NCI-H2081 treated with DMSO at 0.1 percent for 48 hours (cell line): ENCODE results near the gene PIGH.
"Not testable (repeated sequence)": the region's sequence is repeated elsewhere in the genome, so short reads cannot be mapped to it uniquely, and the experiment has no call there.

Experiments used
- DNase-seq: peaks from one replicate; lab custom pipeline; 2025; lab: John Stamatoyannopoulos, UW

Gene PIGH, protein sequence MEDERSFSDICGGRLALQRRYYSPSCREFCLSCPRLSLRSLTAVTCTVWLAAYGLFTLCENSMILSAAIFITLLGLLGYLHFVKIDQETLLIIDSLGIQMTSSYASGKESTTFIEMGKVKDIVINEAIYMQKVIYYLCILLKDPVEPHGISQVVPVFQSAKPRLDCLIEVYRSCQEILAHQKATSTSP

DNA sequence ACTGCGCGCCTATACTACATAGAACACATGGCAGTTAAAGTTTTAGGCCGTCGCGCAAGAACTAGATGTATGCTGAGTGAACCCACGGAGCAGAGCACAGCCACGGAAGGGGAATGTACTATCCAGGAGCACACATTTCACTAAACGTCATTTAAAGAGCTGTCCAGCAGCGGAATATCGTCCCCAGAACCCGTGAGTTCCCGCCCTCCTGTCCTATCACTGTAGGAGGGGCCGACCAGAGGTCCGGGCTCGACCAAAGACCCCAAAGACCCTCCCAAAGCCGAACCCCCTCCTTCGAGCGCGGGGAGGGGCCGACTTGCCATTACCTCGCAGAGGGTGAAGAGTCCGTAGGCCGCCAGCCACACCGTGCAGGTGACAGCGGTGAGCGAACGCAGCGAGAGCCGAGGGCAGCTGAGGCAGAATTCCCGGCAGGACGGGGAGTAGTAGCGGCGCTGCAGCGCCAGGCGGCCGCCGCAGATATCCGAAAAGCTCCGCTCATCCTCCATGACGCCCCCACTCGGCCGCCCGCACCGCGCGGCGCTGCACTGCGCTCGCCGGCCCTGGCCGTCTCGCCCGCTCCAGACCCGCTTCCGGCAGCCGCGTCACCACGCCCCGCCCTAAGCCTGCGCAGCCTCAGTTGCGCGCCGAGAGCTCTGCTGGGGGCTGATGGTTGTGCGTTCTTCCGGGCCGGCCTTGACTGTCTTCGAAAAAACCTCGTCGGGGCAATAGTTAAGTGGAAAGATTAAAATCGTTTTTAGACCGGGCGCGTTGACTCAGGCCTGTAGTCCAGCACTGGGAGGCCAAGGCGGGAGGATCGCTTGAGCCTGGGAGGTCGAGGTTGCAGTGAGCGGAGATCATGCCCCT, at the start of gene PIGH:
Gene PIGH (minus strand): TSS at position 571 of the 864 bp plus-strand sequence. CDS start 65 bp downstream, at position 506.
- DNase-seq = peak; percentile 44

DNA sequence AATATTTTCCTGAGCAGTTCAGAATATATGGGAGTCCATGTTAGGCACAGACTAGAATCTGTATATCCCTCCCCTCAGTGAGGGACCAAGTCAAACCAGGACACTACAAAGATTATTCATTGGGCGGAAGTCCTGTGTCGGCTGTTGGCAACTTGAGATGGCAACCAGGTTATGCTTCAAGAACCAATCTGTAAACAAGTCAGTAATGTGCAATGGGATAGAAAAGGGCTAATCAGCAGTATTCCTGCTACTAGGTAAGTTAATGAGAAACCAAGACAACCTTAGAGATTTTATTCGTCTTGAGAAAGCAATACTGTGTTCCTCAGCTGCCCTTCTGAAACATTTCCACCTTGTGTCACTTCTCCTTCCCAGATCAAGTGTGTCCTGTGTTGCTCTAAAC, 46.1 kb upstream of the PIGH start:
- DNase-seq = no peak

DNA sequence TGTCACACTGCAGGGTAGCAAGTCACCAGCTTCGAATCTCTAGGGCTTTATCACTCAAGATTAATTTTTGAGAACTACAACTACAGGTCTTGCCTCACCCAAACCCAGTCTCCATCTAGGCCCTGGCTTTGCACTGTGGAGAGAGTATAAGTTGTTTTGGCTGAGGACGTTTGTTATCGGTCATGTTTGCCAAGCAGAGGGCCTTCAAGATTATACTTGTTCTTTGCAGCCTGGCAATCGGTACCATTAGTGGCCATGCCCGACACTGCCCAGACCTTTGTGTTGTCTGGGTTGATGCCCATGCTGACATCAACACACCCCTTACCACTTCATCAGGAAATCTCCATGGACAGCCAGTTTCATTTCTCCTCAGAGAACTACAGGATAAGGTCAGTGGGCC, 45.3 kb upstream of the PIGH start:
- no peak for DNase-seq

DNA sequence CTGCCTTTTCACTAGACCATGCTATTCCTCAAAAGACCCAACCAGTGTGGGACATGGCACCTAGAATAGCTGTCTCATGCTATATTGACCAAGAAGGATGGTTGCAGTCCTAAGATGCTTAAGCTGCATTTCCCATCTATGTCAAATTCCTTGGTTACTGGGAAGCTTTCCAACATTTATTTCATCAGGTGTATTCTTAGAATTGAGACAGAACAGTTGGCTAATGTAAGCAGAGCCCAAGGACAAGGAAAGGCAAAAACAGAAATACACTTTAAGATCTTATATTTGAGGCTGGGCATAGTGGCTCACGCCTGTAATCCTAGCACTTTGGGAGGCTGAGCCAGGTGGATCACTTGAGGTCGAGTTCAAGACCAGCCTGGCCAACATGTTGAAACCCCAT, 44.4 kb upstream of the PIGH start:
- no peak for DNase-seq

DNA sequence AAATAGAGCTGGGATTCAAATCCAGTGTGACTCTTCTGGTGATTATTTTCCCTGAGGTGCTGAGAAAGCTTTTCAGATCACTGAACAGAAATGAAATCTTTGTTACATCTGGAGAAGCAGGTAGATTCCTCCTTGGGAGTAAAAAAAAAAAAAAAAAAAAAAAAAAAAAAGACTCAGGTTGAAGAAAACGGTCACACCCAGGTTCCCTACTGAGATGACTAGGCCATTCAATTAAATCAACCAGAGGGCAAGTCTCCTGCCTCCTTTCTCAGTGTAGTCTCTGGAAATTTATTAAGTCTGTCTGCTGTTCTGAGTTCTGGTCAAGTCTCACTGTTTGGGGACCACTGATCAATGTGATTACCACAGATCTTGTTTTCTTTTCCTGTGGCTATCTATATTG, 43.6 kb upstream of the PIGH start:
- no peak for DNase-seq

DNA sequence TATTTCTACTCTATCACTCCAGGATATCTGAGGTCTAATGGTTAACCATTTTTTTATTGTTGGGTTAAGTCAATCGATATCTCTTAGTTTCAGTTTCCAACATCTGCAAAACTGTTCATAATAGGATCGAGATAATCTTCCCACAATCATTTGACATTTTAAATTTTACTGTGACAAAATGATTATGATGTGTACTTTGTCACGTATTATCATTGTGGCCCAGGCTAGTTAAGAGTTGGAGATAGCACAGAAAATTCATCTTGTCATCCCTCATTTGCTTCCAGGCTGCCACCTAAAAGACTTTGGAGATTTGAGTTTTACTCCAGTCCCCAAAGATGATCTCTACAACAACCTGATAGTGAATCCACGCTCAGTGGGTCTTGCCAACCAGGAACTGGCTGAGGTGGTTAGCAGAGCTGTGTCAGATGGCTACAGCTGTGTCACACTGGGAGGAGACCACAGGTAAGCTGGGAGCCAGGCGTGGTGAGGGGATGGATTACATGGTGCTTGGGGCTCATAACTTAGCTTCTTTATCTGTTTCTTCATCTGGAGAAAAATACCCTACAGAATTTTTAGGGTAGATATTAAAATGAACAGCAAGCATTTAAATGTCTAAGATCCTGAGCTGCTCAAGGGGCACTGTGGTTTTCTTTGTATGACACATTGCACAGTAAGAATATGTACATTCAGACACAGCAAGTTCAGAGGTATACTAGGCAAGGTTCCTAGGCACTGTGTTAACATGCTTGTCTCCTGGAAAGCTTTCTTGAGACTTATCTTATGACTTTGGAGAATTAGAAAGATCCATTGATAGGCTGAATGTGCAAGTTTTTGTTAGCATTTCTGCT, 42.1 kb upstream of the PIGH start:
- DNase-seq = no peak

DNA sequence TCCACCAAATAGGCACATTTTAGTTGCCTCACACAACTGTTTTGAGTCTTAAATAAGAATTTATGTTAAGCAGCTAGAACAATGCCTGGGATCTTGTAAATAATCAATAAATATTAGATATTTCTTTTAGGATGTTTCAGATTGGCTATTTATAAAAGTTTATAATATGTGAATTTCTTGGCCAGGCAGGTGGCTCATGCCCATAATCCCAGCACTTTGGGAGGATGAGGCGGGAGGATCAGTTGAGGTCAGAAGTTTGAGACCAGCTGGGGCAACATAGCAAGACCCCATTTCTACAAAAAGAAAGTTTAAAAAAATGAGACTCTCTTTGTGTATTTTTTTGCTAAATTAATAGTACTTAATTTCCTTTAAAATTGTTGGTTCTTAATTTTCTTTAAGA, 41.4 kb upstream of the PIGH start:
- no peak for DNase-seq

DNA sequence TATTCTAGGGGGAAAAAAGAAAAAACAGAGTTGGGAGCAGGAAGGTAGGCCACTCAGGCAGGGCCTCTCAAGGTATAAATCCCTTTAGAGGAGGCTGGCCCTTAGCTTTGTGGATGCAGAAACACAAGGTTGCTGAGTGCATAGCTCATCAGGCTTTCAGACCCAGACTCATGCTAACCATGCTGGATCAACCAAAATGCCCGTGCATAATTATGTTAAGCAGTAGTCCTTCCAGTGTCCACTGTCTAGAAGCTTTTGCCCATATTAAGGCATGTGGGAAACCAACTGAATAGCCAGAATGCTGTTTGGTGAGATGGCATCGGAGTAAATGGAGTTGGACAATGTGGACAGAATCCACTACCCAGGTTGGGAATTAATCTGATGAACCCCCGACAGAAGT, 38.6 kb upstream of the PIGH start:
- no peak for DNase-seq

DNA sequence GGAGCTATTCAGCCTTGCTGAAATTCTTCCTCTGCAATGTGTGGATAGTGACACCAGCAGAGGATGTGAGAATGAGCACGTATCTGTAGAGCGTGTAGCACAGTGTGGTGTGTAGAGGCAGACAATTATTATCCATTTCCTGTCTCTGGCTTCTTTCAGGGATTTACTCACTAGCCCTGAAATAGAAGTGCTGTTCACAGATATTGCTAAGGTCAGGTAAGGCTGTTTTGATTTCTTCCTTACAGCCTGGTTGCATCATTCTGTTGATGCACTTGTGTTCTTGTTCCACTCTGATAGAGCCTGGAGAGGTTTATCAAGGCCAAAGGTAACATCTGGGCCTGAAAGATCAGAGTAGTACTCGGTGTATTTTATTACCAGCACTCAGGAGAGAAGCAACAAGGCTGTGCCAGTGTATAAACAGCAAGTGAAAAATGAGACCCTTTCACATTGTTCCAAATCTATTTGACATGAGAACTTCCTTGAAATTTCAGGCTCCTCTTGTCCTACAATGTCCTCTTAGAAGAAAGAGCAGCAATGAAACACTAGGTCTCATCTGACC, 36.4 kb upstream of the PIGH start:
- no peak for DNase-seq

DNA sequence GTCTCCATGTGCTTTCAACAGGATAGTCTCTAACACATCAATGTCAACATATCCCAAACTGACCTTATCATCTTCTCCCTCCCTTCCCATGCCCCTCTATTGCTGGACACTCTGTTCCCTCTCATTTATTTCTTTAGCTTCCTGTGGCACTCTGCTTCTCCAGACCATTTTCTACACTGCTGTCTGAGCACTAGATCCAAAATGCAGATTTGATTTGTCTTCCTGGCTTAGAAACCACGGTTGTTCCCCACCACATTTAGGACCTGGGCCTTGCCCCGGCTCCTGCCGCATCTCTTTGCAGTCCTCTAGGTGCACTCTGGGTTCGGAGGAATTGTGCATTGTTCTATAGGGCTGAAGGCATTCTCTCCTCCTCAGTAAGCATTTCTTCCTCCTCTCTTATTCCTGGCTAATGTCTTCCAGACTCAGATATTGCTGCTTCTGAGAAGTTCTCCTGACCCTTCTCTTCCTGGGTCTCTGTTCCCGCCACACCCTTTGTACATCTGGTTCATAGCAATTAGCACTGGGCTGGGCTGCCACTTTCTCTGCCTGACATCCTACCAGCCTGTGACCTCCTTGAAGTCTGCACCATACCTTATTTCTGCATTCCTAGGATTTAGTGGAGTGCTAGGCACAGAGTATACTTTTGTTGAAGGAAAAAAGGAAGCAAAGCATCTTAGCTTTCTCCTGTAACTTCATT, 33.5 kb upstream of the PIGH start:
- no peak for DNase-seq

DNA sequence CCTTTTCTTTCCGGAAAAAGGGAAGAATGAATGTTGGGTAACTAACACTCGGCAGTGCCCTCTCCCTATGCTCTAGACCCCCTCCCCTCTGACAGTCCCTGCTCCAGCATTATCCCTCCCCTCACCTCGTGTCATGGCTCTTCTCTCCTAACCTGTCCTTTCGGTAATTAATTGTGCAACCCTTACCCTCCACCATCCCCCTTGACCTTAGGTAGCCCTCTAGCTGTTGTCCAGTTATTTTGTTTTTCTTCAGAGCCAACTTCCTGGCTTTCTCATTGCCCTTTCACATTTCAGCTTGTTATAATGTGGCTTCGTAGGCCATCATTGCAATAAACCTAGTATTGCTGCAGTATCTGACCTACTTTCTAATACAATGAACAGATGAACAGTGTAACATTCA, 30.9 kb upstream of the PIGH start:
- DNase-seq = no peak

DNA sequence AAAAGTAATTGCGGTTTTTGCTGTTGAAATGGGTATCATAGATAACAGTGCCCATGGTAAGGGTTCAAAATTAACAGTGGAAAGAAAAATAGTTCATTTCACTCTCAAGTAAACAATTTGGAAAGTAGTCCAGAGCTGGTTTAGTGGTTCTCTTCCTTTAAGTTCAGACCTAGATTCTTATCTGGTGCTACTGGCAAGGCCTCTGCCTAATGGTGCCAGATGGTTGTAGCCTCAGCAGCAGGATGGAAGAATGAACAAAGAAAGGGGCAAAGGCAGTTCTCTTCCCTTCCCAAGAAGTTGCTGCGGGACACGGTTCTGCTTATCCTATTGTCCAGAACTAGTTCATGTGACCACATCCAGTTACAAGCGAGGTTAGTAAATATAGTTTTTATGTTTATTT, 30.1 kb upstream of the PIGH start:
- no peak for DNase-seq

DNA sequence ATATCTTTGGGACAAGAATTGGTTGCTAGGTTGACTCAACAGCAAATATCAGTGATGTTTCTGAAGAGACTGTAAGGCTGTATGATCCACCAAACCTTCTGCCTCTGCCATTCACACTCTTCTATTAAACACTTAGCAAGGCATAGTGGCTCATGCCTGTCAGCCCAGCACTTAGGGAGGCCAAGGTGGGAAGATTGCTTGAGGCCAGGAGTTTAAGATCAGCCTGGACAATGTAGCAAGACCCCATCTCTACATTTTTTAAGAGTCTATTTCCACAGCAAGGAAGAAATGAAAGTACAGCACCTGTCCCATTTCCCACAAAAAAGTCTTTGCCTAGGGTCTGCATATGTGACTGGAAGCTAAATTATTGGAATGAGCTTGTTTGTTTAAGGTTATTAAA, 27.5 kb upstream of the PIGH start:
- DNase-seq = no peak

DNA sequence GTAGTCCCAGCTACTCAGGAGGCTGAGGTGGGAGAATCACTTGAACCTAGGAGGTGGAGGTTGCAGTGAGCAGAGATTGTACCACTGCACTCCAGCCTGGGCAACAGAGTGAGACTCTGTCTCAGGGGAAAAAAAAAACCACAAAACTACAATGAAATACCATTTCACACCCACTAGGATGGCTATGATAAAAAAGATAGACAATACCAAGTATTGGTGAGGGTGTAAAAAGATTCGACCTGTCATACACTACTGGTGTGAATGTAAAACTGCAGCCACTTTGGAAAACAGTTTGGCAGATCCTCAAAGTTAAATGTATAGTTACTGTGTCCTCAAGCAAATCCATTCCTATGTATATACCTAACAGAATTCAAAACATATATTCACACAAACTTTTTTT, 26.1 kb upstream of the PIGH start:
- not testable (repeated sequence) for DNase-seq

DNA sequence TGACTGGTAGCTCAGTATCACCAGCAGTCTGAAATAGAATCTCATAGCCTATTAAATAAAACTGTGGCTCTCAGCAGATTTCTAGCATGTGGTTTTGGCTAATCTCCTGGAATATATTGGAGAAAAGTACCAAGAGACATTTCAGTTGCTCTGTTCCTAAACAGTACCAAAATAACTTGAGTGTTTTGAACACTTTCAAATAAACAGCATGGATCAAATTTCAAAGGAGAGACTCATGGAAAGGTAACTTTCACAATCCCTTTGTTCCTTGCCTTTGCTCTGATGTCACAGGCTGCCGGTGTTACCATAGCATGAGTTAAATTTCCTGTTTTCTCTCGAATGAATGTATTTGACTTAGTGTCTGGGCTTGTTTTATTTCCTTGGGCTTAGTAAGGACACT, 23.0 kb upstream of the PIGH start:
- DNase-seq = no peak

DNA sequence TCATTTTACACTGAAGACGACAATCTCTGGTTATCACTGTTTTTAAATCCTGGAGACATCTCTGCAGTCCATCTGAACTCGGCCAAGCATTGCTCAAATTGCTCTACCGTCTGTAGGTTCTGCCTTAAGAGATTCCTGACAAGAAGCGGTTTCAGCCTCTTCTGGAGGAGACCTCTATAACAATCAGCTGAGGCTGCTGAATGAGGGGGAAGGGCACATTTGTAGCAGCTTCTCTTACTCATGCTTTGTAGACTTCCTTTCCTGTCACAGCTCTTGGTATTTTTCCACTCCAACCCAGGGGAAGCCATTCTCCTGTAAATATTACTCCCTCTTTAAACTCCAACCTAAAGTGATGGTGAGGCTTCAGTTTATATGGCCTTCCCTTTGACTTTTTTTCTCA, 22.6 kb upstream of the PIGH start:
- no peak for DNase-seq

DNA sequence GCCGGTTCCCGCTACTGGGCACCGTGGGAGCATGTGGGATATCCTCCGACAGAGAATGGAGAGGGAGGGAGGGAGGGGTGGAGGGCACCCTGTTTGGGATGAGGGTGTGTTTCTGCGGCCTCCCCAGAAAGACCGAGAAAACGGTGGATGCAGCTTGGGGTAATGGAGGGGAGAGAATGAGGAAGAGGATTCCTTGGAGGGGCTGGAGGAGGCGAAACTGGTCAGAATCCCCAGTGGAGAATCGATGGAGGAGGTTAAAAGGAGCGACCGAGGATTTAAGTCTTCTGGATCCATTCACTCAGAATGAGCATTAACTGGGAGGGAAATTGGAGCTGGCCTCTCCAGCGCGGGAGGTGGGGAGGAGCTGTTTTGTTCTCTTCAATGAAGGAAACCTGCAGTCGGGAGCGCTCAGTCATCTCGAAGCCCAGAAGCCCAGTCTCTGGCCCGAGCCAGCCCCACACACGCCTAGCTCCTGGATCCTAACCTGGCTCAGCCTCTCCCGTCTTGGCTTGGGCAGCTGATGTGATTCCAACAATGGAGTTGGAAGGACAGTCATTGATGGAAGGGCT, 20.2 kb upstream of the PIGH start:
- no peak for DNase-seq

DNA sequence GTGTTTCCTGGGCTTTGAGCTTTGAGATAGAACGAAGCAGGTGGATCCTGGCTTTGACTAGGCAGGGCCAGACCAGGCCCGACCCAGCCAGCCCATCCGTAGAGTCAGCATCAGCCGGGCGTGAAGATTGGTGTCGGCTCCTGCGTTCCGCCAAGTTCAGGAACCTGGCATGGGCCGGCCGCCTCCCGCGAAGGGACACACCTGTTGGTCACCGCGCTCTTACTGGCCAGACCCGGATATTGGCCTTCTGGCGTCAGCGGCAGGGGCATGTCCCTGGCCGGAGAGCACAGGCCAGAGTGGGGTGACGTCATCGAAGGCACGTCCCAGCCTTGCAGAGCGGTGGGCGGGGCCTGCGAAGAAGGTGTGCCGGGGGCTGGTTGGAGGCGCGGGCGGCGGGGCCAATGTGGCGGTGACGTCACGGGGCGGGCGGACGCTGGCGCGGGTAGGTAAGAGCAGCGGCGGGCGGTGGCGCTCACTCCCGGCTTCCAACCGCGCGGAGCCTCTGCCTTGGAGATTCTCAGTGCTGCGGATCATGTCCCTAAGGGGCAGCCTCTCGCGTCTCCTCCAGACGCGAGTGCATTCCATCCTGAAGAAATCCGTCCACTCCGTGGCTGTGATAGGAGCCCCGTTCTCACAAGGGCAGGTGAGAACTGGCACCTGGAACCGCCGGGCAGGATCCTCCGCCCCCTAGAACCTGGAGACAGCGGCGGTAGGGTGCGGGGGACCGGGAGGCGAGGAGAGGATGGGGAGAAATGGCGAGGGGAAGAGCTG, 19.6 kb upstream of the PIGH start, which contains the start of gene ARG2:
Gene ARG2 (plus strand): TSS at position 475 of the 771 bp plus-strand sequence. CDS start 58 bp downstream, at position 533.
- DNase-seq = peak; percentile 69

DNA sequence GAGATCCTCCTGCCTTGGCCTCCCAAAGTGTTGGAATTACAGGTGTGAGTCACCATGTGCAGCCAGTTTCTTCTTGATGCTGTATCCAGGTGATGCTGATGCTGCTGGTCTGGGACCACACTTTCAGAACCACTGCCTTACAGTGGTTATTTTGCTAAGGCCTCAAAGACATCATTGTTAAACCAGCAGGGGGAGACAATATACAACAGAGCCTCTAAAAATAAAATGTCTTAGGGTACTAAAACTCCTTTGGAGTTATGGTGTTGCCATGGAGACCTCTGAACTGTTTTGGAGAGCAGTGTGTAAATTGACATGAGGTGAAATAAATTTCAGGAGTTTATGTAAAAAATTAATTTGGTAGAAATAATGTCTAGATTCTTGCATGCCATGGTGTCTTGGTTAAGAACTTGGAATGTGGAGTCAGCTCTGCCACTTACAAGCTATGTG, 18.6 kb upstream of the PIGH start:
- no peak for DNase-seq

DNA sequence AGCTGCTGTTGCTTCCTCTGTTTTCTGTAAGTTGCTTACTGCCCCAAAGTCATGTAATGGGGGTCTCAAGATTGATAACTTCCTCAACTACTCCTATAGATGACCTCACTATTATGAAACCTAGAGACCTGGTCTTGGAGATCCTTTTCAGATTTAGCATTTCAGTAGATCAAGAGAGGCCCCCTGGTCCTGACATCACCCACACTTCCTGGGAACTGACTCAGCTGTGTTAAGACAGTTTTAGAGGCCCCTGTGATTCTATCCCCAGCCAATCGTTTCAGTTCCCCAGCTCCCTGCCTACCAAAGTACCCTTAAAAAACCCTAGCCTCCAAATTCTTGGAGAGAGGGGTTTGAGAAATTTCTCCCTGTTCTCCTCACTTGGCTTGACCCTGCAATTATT, 10.4 kb upstream of the PIGH start:
- DNase-seq = no peak
